Thoracic aorta (tissue), 2 donors: Measurements from ENCODE around the gene PPP2CA. TPM values are rescaled to one million over a fixed set of nuclear protein-coding genes. Genes with fewer than 3 reads are reported as not detected.

ENCODE experiments used
- ATAC-seq: fragments of 150-250 bp; one replicate; pipeline ENCODE4 v1.8.0; 2017; ENCODE audit warnings: low read depth; ENCODE audit not compliant: insufficient number of reproducible peaks, low FRiP score
- DNase-seq: peaks from one replicate; pipeline ENCODE4 v3.0.0-alpha.2; 2020; ENCODE audit warnings: low spot score
- H3K27ac ChIP-seq, 2 donors: fragments of 200-600 bp; sonication (generic); 1 replicate in 1 of 2; 2 replicates in 1 of 2; pipeline ENCODE4 v1.5.1; 2016; ENCODE audit warnings: mild to moderate bottlenecking in 2 of 2, moderate library complexity in 2 of 2
- H3K27me3 ChIP-seq: fragments of 200-600 bp; sonication (generic); replicated peaks from 2 replicates; pipeline ENCODE4 v1.6.0; 2016; ENCODE audit warnings: mild to moderate bottlenecking; ENCODE audit not compliant: insufficient read depth
- H3K36me3 ChIP-seq: fragments of 200-600 bp; sonication (generic); one replicate; pipeline ENCODE4 v1.5.1; 2016
- H3K4me1 ChIP-seq, 2 donors: fragments of 200-600 bp; sonication (generic); 1 replicate in 1 of 2; 2 replicates in 1 of 2; pipeline versions ENCODE4 v1.5.1 to v1.6.0; 2016; ENCODE audit warnings: low read depth in 2 of 2, mild to moderate bottlenecking in 1 of 2; ENCODE audit not compliant: control insufficient read depth in 1 of 2
- H3K4me3 ChIP-seq: fragments of 200-600 bp; sonication (generic); 2 replicates; pipeline ENCODE4 v1.5.1; 2016; ENCODE audit warnings: mild to moderate bottlenecking
- H3K9me3 ChIP-seq: fragments of 200-600 bp; sonication (generic); 2 replicates; pipeline ENCODE4 v1.5.1; 2016
- total RNA-seq, 2 donors: library from RNA; depleted of rRNA; stranded (reverse); fragments of >200 nt; gene quantifications; one replicate each; pipeline versions ENCODE4 v1.1.0 to v1.2.3, GENCODE V29; 2016
- TF ChIP-seq, protein P1 (sequence below): fragments of 200-600 bp; sonication (generic); IDR thresholded peaks from one replicate; pipeline ENCODE4 v1.5.1; 2019; ENCODE audit warnings: antibody characterized with exemption

The PPP2CA gene
- total RNA-seq, 2 donors from 2014 or later = 53.9 to 145 TPM

DNA sequence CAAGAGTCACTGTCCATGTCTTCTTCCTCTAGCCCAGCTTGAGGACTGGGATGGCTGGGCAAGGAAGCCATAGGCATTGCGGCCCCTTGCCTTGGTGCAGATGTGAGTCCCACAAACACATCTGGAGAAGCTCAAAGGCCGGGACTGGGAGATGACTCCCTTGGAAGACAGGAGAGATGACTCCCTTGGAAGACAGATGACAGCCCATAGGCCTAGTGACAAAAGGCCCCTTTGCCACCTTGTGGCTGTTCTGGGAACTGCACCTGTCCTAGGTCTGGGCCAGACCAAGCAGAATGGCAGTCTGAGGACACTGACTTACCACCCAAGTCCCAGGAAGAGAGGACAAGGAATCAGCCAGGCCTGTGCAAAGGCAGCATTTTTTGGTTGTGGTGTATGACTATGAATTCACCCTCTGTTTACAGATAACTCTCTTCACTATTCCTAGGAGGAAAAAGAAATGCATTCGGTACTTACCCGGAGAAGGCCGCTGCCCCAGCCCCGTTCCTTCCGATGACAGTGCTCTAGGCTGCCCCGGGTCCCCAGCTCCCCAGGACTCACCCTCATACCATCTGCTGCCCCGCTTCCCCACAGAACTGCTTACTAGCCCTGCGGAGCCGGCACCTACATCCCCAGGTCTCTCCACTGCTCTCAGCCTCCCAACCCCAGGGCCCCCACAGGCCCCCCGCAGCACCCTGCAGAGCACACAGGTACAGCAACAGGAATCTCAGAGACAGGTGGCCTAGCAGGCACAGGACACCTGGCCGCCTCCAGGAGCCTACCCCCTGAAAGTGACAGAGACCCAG, 79.9 kb downstream of the PPP2CA start:
- no peaks in the 10 kb centered on the region for H3K27me3 ChIP-seq
- H3K36me3 ChIP-seq = peaks cover 33% of the 10 kb centered on the region
- TF ChIP-seq, protein P1, sequence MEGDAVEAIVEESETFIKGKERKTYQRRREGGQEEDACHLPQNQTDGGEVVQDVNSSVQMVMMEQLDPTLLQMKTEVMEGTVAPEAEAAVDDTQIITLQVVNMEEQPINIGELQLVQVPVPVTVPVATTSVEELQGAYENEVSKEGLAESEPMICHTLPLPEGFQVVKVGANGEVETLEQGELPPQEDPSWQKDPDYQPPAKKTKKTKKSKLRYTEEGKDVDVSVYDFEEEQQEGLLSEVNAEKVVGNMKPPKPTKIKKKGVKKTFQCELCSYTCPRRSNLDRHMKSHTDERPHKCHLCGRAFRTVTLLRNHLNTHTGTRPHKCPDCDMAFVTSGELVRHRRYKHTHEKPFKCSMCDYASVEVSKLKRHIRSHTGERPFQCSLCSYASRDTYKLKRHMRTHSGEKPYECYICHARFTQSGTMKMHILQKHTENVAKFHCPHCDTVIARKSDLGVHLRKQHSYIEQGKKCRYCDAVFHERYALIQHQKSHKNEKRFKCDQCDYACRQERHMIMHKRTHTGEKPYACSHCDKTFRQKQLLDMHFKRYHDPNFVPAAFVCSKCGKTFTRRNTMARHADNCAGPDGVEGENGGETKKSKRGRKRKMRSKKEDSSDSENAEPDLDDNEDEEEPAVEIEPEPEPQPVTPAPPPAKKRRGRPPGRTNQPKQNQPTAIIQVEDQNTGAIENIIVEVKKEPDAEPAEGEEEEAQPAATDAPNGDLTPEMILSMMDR = peak; percentile 95
- no peaks in the 10 kb centered on the region for H3K4me1 ChIP-seq
- no peaks in the 10 kb centered on the region for H3K9me3 ChIP-seq
- DNase-seq (no peak), ATAC-seq (no peak)
- H3K27ac ChIP-seq = no peak overlapping the region
- H3K4me3 ChIP-seq = no peak overlapping the region

DNA sequence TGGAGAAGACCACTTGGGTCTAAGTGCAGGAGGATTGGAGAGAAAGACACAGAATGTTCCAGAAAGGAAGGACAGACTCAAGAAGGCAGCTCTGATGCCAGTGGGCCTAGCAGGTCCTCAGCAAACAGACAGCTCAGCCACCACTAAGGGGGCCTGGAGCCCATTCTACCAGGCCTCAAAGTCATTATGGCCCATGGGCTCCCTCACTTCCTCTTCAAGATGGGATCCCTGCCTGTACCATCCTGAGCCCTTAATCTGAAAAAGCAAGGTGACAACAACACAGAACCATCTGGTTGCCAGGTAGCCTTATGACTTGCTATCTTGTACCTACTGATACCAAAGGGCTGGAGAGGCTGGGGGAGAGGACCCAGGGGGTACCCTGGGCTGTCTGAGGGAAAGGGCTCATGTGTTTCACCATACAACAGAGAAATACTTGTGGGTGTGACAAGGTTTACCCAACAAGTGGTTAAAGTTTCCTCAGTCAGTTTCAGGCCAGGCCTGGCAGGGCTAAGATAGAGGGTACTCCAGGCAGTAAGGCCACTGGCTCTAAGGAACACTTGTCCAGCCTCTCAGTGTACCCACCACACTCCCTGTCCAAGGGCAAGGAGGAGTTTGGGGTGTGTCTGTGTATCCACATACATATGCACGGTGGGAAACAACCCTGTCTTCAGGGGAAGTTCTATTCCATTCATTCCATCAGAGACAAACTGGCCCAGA, 80.7 kb downstream of the PPP2CA start:
- DNase-seq (no peak), ATAC-seq (no peak)
- Histone ChIP-seq H3K4me1 (no peaks in the 10 kb centered on the region), H3K27me3 (no peaks in the 10 kb centered on the region), H3K36me3 (peaks cover 27% of the 10 kb centered on the region), H3K4me3 (no peak overlapping the region), H3K27ac (no peak overlapping the region), H3K9me3 (no peaks in the 10 kb centered on the region)
- TF ChIP-seq, protein P1 = no peak

Other genes with a start within 250 kb of the PPP2CA start
- gene VDAC1, start 221.1 kb downstream of the PPP2CA start, total RNA-seq = 100 to 1,000 TPM in 1 of 2 donors, 10 to 100 TPM in 1; 77.0 to 112 TPM
- gene TCF7, start 111.4 kb downstream of the PPP2CA start, total RNA-seq = 1 to 10 TPM in 1 of 2 donors, under 1 TPM in 1; 0.54 to 2.1 TPM
- 100 to 1,000 TPM; 206 to 236 TPM for gene SKP1, start 49.1 kb downstream of the PPP2CA start, total RNA-seq
- 1 to 10 TPM in 1 of 2 donors, not detected in 1; 8.3 TPM for gene CDKL3, start 141.1 kb upstream of the PPP2CA start, total RNA-seq
- 10 to 100 TPM; 21.1 to 82.1 TPM for gene UBE2B, start 145.5 kb upstream of the PPP2CA start, total RNA-seq
- 10 to 100 TPM in 1 of 2 donors, 1 to 10 TPM in 1; 5.1 to 15.8 TPM for gene CDKN2AIPNL, start 185.8 kb upstream of the PPP2CA start, total RNA-seq